HCT116 (cell line): Measurements from ENCODE around the gene CDK5RAP2.

Experiments
- CTCF ChIP-seq, 3 experiments: fragments of 200-600 bp in 1 of 3; sonication (generic) in 1 of 3; IDR thresholded peaks in 2 of 3; conservative IDR thresholded peaks in 1 of 3; 2 replicates each; pipeline ENCODE4 v1.5.1; 2012 to 2017; ENCODE audit warnings: low read depth in 2 of 3, low read length in 2 of 3, antibody characterized with exemption in 1 of 3, borderline replicate concordance in 1 of 3, control low read depth in 1 of 3, mild to moderate bottlenecking in 1 of 3, mixed read lengths in 1 of 3, mixed run types in 1 of 3, moderate library complexity in 1 of 3; ENCODE audit not compliant: insufficient read depth in 1 of 3
- EGR1 ChIP-seq: IDR thresholded peaks from 2 replicates; pipeline ENCODE4 v1.6.1; 2012; ENCODE audit warnings: low read depth
- EZH2 ChIP-seq: fragments of 200-600 bp; sonication (generic); IDR thresholded peaks from 2 replicates; pipeline ENCODE4 v1.6.1; 2017; ENCODE audit warnings: antibody characterized with exemption, mixed run types
- EZH2phosphoT487 ChIP-seq: fragments of 200-600 bp; IDR thresholded peaks from 2 replicates; pipeline ENCODE4 v1.6.1; 2018; ENCODE audit warnings: antibody characterized with exemption, borderline replicate concordance
- FOSL1 ChIP-seq: IDR thresholded peaks from 2 replicates; pipeline ENCODE4 v1.6.1; 2012; ENCODE audit warnings: low read depth
- POLR2A ChIP-seq: IDR thresholded peaks from 2 replicates; pipeline ENCODE4 v1.7.0; 2011; ENCODE audit warnings: borderline replicate concordance; ENCODE audit not compliant: insufficient read depth, insufficient read length; ENCODE audit errors: extremely low read depth
- POLR2AphosphoS5 ChIP-seq: IDR thresholded peaks from 2 replicates; pipeline ENCODE4 v1.6.1; 2011; ENCODE audit warnings: mild to moderate bottlenecking, low read depth, low read length, moderate library complexity
- REST ChIP-seq: IDR thresholded peaks from 2 replicates; pipeline ENCODE4 v1.6.1; 2012; ENCODE audit warnings: low read depth
- SP1 ChIP-seq: IDR thresholded peaks from 2 replicates; pipeline ENCODE4 v1.6.1; 2012; ENCODE audit warnings: low read depth
- SRF ChIP-seq: IDR thresholded peaks from 2 replicates; pipeline ENCODE4 v1.6.1; 2012; ENCODE audit warnings: low read depth
- TCF7L2 ChIP-seq: IDR thresholded peaks from 2 replicates; pipeline ENCODE4 v1.7.0; 2011; ENCODE audit warnings: borderline replicate concordance, inconsistent platforms; ENCODE audit not compliant: insufficient read depth, insufficient read length; ENCODE audit errors: extremely low read depth
- YY1 ChIP-seq: IDR thresholded peaks from 2 replicates; pipeline ENCODE4 v1.6.1; 2011; ENCODE audit warnings: low read length, low read depth, moderate library complexity, mild to moderate bottlenecking; ENCODE audit not compliant: insufficient replicate concordance; ENCODE audit errors: extremely low read depth
- ZNF274 ChIP-seq: fragments of 200-500 bp; sonication (Bioruptor generic); IDR thresholded peaks from 2 replicates; pipeline ENCODE4 v1.6.1; 2014; ENCODE audit warnings: mild to moderate bottlenecking, low read depth, low read length, inconsistent platforms

GRCh38 chr9:120559546-120559945, 20.4 kb downstream of the CDK5RAP2 start:
- TF ChIP-seq CTCF (IDR thresholded peaks at IDR 0.05 in 2 of 3, conservative IDR thresholded peaks at IDR 0.05 in 1 of 3; ENCODE audit: borderline replicate concordance in 1 of 3, insufficient read depth in 1 of 3, low read depth in 2 of 3, low read length in 2 of 3) (no peak), EZH2 (no peak), EGR1 (no peak), POLR2AphosphoS5 (no peak), POLR2A (no peak), YY1 (no peak), REST (no peak), SP1 (no peak), EZH2phosphoT487 (no peak), ZNF274 (no peak), SRF (no peak), TCF7L2 (no peak), FOSL1 (no peak)
